NOMO-1 treated with dmso at 0.1 percent for 144 hours (cell line): ENCODE data around the gene SIRPG.
"Not testable (repeated sequence)": the region's sequence is repeated elsewhere in the genome, so short reads cannot be mapped to it uniquely, and the experiment has no call there.

Experiments
- DNase-seq: peaks from one replicate; lab custom pipeline; 2025; ENCODE audit not compliant: unreplicated experiment; lab: John Stamatoyannopoulos, UW

SIRPG gene

DNA sequence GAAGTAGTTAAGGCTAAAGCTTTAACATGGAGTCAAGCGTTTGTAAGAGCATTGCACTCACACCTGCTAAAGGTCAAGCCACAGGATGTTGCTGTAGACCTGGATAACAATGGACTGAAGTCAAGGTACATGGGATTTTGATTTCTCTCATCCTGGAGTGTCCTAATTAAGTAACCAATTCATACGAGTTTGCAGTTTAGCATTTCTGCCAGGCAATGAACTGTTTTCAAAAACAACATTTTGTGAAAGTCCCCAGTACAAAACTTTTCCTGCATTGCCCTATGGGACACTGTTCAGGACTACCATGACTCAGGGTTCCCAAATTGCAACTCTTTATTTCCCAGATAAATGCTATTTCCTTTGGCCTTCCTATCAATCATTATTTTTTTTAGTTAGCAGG lies 20.4 kb downstream of the SIRPG start:
- DNase-seq, result no peak

DNA sequence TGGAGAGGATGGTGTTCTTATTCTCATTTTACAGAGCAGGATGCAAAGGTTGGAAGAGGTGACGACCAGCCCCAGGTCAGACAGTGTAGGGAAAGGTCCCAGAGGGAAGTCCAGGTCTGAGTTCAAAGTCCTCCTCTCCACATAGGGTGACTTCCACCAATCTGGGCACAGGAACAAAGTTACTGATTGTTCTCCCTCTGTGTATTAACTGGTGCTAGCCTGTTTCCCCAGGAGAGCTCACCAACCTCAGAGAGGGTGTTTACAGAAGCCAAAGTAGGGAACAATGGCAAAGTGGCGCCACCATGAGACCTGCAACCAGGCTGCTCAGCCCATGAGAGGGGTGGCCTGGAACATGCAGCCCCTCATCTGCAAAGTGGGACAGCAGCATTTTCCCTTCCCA lies 21.0 kb downstream of the SIRPG start:
- DNase-seq, result no peak

DNA sequence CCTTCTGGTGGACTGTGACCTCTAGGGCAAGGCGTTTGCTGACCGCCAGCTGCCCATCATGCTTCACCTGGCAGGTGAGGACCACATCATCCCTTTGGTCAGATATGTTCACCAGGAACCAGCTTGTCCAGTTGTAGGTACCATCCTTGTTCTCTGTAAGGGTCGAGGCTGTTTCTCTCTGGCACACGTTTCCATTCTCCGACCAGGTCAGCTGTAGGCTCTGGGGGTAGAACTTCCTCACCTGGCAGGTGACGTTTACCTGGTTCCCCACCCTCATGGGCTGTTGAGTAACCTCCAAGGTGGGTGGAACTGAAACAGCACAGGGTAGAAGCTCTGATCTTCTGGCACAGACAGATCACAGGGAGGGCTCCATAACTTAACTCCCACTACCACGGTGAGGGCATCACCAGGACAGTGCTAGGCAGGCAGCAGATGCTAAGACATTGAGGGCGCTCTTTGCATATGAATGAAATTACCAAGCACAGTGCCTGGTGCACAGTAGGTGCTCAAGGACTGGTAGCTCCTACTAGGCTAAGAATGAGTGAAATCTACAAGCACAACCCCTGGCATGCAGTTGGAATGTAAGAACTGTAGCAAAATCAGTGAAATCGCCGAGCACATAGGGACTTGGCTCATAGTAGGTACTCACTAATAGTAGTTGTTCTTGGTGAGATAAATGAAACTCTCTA lies 22.1 kb downstream of the SIRPG start:
- no peak for DNase-seq

DNA sequence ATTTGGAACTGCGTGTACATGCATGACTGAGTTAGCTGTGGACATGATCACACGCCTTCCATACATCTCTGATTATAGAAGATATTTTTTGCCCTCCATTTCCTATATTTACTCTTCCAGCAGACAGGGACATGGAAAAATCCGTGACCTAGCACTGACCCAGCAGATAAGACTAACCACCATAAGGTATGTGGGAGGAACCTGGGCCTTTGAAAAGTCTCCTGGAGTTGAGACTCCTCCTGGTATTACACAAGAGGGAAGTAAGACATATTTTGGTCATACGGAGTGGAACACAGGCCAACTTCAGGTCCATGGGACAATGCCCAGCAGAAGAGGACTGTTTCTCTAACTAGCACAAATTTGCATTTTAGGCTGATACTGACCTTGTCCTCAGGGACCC lies 24.0 kb downstream of the SIRPG start:
- DNase-seq, result no peak

DNA sequence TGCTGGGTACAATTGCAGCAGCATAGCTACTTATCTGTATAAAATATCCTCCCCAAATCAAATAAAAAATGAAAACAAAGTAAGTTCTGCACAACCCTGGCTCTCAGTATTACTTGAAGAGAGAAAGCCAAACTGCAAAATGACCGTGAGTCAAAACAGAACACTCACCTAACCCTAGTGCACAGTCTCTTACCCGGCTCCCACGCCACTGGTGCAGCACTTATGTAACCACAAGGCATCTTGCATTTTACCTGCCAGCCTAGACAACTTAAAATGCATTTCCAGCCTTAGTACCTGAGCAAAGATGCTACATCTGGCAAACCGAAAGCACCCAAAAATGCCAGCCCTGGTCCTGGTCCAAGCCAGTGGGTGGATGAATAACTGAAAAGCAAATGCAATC lies 25.4 kb downstream of the SIRPG start:
- no peak for DNase-seq

DNA sequence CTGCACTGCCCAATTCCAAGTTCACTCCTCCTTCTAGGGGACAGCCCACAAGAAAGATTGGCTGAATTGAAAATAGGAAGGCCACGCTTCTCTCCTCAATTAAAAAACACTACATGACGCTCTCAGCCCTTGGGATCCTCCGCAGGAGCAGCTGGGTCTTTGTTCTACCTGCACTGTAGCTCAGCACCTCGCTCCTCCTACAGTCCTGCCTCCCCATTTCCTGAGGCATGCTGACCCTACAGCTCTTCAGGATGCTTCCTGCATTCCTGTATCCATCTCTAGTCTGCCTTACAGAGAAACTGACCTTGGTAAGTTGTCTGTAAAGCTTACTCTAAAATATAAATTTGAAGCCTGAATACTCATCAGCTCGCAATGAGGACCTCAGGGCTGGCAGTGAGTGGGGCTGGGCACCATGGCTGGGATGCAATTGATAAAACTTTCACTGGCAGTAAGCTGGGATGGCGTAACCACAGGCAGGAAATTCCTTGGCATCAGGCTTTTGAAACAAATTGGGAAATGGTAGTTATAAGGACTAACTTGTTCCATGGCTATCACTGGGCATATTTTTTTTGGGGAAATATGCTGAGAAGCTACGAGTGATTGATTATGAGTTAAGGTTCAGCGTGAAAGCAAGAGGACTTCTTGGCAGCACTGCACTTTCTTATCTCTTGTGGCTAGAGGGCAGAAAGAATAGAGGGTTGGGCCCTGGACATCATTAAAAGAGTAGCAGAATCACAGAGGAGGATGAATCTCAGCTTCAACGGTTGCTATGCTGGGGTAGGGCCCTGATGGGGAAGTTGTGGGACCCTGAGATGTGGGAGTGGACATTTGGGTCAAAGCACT lies 26.0 kb downstream of the SIRPG start:
- DNase-seq, result no peak

DNA sequence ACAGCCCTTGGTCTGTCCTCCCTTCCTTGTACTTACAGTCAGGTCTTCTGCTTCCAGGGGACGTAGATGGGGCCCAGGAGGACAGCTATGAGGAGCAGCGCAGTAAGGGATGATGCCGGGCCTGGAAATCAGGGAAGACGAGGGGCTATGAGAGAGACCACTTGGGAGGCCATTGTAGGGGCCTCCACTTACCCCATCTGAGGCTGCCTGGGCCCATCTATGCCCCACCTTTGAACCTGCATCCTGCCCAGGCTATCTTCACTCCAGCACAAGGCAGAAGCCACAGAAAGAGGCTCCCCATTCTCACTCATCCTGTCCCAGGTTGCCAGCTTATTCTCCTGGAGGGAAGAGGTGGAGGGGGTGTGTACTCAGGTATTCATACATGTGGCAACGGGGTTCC lies 27.4 kb downstream of the SIRPG start:
- no peak for DNase-seq

DNA sequence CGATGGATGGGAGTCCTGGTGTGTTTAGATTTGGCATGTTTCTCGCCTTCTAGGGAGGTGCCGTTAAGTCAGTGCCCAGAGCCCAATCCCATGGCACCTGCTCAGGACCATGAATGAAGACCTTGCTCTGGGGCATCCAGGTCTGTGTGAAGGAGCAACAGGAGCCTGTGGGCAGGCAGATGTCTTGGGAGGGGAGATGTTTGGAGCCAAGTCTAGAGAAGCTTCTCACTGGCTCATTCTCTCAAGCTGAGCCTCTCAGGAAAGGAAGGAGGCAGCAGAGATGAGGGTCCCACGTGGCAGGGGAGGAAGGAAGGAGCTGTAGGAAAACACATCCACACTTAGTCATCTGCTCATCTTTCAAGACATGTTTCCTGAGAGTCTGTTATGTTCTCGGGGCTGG lies 28.3 kb downstream of the SIRPG start:
- DNase-seq, result no peak

DNA sequence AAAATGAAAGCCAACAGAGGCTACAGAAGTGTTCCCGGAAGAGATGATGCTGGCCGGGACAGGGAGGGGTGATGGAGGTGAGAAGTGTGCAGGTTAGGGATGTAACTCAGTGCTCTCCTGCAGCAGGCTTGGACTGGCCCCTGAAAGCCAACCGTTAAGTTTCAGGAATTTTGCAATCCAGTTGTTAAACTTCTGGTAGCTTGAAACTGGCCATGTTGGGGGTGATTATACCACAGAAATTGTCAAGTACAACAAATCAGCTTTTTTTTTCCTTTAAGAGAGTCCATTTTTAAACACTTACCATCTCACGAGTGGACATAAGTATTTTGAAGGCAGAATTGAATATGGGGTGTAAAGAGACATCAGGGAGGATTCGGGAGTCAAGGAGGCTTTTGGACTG lies 29.0 kb downstream of the SIRPG start:
- no peak for DNase-seq

DNA sequence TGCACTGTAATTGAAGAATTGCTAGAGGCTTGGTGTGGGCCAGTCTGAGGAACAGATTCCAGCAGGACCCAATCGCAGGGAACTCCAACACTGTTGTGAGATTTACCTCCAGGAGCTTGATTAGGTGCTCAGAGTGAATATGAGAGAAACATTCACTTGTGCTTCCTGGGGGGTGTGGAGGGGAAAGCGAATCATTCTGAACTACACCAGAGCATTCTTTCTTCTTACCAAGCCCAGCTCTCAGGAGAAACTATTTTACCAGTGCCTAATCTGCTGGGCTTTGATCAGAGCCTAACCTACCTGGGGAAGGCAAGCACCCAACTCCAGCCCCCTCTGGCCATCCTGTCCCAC lies 30.4 kb downstream of the SIRPG start:
- DNase-seq, result no peak

DNA sequence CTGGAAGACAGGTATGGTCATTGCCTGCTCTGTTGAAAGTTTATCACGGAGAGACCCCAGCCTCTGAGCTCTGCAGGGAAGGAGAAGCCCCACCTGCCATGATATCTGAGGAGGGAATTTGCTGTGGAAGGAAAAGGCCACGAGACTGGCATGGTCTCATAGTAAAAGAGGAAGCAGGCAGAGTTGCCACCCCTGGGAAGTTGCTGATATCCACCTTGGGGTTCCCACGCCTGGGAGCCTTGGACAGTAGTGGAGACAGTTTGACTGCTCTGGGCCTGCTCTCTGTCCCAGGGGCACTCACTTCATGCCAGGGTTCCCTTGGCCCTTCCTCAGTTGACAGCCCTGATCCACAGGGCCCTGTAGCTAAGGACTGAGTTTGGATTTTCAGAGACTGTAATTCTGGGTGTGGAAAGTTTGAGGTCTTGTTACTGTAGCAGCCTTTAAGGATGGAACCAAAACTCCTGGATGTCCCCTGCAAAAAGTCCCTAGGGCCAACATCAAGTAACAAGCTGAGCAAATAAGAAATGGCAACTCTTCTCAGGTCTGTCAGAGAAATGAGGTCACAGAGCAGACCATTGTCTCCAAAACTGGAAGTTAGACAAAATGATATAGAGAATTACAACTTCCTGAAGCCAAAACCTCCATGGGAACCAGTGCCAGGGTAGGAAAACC lies 30.9 kb downstream of the SIRPG start:
- no peak for DNase-seq

DNA sequence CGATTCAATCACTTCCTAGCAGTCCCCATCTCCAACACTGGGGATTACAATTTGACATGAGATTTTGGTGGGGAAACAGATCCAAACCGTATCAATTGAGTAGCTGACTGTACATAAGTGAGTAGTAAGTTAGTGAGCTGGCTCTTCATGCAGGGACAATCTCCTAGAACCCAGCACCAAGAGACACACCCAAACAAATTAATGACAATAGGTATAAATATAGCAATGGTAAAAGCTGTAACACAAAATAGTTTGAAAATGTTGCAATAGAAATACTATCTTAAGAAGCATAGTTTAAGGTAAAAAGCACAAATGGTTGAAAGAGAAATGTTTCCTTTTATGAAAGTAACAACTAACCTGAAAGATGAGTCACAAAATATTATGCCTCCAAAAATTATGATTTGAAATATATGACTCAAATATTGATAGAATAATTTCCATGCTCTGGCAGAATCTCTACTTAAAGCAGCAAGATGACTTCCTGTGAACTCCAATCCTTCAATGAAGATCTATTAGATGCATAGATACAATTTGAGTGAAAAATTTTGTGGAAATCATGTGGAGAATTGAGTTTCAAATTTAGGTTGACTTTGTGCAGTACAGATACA lies 32.4 kb downstream of the SIRPG start:
- DNase-seq, result no peak

DNA sequence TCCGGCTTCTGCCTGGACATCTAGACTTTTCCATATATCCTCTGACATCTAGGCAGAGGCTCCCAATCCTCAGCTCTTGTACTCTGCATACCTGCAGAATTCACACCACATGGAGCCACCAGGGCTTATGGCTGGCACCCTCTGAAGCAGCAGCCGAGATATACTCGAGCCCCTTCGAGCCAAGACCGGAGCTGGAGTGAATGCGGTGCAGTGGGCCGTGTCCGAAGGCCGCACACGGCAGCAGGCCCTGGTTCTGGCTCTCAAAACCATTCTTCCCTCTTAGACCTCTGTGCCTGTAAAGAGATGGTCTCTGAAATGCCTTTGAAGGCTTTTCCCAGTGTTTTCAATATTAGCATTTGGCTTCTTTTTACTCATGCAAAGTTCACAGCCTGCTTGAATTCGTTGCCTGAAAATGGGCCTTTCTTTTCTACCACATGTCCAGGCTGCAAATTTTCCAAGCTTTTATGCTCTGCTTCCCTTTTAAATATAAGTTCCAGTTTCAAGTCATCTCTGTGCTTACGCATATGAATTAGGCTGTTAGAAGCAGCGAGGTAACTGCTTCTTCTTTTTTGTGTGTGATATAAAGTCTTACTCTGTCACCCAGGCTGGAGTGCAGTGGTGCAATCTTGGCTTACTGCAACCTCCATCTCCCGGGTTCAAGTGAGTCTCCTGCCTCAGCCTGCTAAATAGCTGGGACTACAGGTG lies 33.9 kb downstream of the SIRPG start:
- peak; percentile 61 for DNase-seq

DNA sequence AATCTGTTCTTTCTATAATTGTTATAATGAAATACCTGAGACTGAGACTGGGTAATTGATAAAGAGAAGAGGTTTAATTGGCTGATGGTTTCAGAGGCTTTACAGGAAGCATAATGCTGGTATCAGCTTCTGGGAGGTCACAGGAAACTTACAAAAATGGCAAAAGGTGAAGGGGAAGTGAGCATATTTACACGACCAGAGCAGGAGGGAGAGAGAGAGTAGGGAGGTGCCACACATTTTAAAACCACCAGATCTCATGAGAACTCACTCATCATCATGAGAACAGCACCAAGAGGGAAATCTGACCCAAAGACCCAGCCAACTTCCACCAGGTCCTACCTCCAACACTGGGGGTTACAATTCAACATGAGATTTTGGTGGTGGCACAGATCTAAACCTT lies 35.1 kb downstream of the SIRPG start:
- peak; percentile 65 for DNase-seq

DNA sequence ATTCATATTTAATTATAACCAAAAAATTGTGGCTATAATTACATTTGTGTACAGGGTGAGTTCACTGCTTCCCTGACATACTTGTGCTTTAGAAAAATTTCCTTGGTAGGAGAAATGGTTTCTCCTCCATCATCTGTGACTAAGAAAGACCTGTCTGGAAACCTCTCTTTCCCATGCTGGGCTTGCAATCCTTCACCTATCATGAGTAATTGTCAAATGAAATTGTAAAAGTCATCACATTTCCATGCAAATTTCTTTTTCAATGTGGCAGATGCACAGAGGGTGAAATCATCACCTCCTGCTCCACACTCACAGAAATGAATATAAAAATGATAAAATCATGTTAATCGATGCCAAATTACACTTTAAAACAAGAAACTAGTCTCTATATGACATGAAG lies 36.3 kb downstream of the SIRPG start:
- DNase-seq, result no peak

DNA sequence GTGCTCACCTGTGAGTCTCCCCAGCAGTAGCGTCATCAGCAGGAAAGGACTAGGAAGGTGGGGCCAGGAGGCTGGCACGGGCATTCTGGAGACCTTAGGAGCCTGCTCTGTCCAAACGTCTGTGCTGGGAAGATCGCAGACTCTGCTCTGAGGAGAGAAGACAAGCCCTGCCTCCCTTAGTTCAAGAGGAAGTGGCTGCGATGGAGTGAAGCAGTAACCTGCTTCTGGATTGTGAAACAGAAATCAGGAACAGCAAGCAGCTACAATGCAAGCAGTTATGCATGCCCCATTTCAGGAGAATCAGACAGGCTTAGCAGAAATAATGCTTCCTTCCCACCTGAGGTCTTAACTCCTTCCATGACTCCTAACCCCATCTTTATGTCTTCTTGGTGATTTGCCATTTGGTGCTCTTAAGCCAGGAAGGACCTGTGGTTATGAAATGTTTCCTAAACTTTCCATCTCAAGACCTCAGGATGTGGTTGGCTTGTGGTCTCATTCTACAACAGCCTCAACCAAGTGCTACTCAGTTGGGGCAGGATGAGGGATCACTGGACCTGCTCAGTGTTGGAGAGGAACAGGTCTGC lies 37.6 kb downstream of the SIRPG start, which contains the start of gene SIRPB1:
Gene SIRPB1, minus strand, starts transcription at position 149 of the 584 bp plus-strand sequence. Its CDS starts 65 bp downstream, at position 84.
- peak; percentile 76 for DNase-seq

DNA sequence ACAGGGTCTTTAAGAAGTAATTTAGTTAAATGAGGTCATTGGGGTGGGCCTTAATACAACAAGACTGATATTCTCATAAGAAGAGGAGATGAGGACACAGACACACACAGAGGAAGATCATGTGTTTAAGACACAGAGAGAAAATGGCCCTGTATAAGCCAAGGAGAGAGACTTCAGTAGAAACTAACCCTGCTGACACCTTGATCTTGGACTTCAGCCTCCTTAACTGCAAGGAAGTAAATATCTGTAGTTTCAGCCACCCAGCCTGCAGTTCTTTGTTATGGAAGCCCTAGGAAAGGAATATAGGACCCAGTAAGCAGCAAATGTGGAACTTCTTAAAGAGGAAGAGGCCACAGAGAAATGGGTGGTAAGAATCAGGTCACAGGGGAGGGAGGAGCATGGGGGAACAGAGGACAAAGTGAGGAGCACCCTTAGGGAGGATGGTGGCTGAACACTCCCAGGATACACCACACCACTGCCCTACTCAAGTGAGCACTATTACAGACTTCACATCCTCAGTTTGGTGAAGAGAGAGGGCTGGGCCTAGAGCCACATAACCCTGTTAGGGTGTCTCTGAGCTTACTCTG lies 38.5 kb downstream of the SIRPG start:
- peak; percentile 50 for DNase-seq

DNA sequence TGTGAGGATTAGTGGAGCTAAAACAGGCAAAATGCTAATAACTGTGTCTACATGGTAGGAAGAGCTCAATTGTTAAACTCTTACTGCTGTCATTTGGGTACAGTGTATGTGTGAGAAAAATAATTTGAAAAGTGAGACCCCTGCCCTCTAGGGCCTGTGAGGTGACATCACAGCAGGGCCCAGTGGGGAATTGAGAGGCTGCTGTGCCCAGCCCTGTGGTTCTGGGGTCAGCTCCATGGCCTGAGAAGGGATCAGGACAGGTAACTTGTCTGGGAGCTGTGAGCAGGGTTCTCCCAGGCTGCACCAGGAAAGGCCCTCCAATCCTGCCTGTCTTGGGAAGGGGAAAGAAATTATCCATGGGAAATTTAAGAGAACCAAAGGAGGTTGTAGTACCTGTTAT lies 39.1 kb downstream of the SIRPG start:
- no peak for DNase-seq

DNA sequence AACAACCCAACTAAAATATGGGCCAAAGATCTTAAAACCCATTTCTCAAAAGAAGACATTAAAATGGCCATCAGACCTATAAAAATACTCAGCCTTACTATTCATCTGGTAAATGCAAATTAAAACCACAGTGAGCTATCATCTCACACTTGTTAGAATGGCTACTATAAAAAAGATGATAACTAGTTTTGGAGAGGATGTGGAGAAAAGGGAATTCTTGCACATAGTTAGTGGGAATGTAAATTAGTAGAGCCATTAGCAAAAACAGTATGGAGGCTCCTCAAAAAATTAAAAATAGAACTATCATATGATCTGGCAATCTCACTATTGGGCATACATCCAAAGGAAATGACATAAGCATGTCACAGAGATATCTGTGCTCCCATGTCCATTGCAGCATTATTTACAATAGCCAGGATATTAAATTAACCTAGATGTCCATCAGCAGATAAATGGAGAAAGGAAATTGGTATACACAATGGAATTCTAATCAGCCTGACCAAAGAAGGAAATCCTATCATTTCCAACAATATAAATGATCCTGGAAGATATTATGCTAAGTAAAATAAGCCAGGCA lies 40.6 kb downstream of the SIRPG start:
- no peak for DNase-seq

DNA sequence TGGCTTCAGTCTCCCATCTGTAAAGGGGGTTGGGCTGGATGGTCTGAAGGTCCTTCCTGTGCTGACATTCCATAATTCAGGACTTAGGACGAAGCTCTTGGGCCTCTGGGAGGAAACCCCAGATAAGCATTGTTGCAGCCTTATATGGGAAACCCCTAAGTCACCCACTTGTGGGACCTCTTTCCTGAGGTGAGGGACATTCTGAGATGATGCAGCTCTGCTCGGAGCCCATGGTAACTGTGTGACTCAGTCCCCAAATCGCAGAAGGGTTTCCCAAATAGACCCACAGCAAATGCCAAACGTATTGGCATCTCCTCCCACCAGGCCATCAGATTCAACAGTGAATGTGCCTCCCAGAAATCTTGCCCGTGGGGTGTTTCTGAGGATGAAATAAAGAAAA lies 47.2 kb downstream of the SIRPG start:
- not testable (repeated sequence) for DNase-seq
